Peyer's patch (tissue), 4 donors: ENCODE results near the gene CORO6. TPM values are rescaled to one million over a fixed set of nuclear protein-coding genes. Genes with fewer than 3 reads are reported as not detected.
A peak's percentile ranks its signal among the peaks of the same experiment; 100 is the strongest.

Source experiments
- DNase-seq, 3 donors: peaks; one replicate each; pipeline ENCODE4 v3.0.0-alpha.2; 2017 to 2019
- H3K27ac ChIP-seq, 4 donors: fragments of 200-600 bp; sonication (generic); one replicate each; pipeline ENCODE4 v1.5.1; 2016 to 2019
- H3K27me3 ChIP-seq, 2 donors: fragments of 200-600 bp; sonication (generic); one replicate each; pipeline ENCODE4 v1.5.1; 2019
- H3K36me3 ChIP-seq, 3 donors: fragments of 200-600 bp; sonication (generic); one replicate each; pipeline ENCODE4 v1.5.1; 2016 to 2019
- H3K4me1 ChIP-seq, 4 donors: fragments of 200-600 bp; sonication (generic); one replicate each; pipeline ENCODE4 v1.5.1; 2016 to 2019
- H3K4me3 ChIP-seq, 4 donors: fragments of 200-600 bp; sonication (generic); 1 replicate in 3 of 4; 2 replicates in 1 of 4; pipeline ENCODE4 v1.5.1; 2016 to 2019; ENCODE audit warnings: mild to moderate bottlenecking in 1 of 4
- H3K9me3 ChIP-seq, 4 donors: fragments of 200-600 bp; sonication (generic); one replicate each; pipeline ENCODE4 v1.5.1; 2016 to 2019; ENCODE audit warnings: mild to moderate bottlenecking in 1 of 4
- POLR2A ChIP-seq, 2 donors: fragments of 450-650 bp; IDR thresholded peaks; one replicate each; pipeline ENCODE4 v1.5.1; 2017; ENCODE audit warnings: antibody characterized with exemption in 2 of 2, mild to moderate bottlenecking in 2 of 2, moderate library complexity in 2 of 2
- total RNA-seq, 4 donors: library from RNA; depleted of rRNA; stranded (reverse); fragments of >200 nt; gene quantifications; one replicate each; pipeline ENCODE4 v1.1.0, GENCODE V29; 2016
- TF ChIP-seq, protein P1 (sequence below), 6 experiments: fragments of 450-650 bp in 4 of 6; fragments of 200-600 bp in 2 of 6; sonication (generic) in 1 of 6; IDR thresholded peaks; one replicate each; pipeline ENCODE4 v1.5.1; 2017 to 2019; ENCODE audit warnings: antibody characterized with exemption in 6 of 6, mild to moderate bottlenecking in 3 of 6, moderate library complexity in 1 of 6

The CORO6 gene
- total RNA-seq, 4 donors from 2014 or later: 4.0 to 28.9 (median 19.9) TPM

DNA sequence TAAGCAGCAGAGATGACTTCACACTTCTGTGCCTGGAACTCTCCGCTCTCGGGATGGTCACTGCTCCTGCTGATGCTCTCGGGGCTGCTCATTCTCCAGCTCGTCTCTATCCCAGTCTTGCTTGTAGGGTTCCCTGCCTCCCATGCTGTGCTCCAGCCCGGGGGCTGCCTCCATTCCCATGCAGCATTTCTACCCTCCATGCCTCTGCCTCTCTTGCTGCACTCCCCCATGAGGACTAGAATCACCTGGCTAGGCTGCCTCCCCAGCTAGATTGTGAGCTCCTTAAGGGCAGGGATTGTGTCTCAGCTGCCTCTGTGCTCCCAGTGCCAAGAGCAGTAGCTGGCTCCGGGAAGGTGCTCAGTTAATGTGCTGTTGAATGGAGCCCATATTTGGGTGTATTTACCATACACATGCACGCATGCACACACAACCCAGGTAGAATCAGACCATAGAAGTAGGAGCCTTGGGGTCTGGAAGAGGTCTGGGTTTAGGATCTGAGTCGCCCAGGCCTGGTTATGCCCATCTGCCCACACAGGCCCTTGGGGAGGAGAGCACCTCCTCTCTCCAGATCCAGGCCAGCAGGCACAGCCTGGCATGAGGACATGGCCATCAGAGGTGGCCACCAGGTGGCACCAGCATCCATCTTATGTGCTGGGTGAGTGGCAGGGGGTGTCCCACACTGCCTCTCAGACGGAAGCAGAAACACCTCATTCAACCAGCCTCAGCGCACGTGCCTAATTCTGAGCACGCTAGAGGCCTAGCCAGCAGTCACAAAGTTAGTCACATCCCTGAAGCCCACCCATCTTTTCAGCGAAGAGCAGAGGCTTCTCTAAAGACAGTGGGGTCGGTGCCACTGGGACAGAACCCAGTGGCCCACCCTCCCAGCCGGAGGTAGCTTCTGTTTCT is 42.6 kb downstream of the CORO6 start:
- peak; percentile 90 to 95 (median 91) for DNase-seq
- Histone ChIP-seq H3K9me3 (no peaks in the 10 kb centered on the region), H3K27me3 (no peaks in the 10 kb centered on the region), H3K4me3 (no peak overlapping the region), H3K4me1 (peaks cover 0 to 6% (median 2%) of the 10 kb centered on the region in 4 donors), H3K27ac (no peak overlapping the region), H3K36me3 (peaks cover 0 to 58% (median 0%) of the 10 kb centered on the region in 3 donors)
- TF ChIP-seq POLR2A (IDR thresholded peaks at IDR 0.05): no peak
- TF ChIP-seq, protein P1, sequence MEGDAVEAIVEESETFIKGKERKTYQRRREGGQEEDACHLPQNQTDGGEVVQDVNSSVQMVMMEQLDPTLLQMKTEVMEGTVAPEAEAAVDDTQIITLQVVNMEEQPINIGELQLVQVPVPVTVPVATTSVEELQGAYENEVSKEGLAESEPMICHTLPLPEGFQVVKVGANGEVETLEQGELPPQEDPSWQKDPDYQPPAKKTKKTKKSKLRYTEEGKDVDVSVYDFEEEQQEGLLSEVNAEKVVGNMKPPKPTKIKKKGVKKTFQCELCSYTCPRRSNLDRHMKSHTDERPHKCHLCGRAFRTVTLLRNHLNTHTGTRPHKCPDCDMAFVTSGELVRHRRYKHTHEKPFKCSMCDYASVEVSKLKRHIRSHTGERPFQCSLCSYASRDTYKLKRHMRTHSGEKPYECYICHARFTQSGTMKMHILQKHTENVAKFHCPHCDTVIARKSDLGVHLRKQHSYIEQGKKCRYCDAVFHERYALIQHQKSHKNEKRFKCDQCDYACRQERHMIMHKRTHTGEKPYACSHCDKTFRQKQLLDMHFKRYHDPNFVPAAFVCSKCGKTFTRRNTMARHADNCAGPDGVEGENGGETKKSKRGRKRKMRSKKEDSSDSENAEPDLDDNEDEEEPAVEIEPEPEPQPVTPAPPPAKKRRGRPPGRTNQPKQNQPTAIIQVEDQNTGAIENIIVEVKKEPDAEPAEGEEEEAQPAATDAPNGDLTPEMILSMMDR (IDR thresholded peaks at IDR 0.05): peak; percentile 81 to 96 (median 92)

DNA sequence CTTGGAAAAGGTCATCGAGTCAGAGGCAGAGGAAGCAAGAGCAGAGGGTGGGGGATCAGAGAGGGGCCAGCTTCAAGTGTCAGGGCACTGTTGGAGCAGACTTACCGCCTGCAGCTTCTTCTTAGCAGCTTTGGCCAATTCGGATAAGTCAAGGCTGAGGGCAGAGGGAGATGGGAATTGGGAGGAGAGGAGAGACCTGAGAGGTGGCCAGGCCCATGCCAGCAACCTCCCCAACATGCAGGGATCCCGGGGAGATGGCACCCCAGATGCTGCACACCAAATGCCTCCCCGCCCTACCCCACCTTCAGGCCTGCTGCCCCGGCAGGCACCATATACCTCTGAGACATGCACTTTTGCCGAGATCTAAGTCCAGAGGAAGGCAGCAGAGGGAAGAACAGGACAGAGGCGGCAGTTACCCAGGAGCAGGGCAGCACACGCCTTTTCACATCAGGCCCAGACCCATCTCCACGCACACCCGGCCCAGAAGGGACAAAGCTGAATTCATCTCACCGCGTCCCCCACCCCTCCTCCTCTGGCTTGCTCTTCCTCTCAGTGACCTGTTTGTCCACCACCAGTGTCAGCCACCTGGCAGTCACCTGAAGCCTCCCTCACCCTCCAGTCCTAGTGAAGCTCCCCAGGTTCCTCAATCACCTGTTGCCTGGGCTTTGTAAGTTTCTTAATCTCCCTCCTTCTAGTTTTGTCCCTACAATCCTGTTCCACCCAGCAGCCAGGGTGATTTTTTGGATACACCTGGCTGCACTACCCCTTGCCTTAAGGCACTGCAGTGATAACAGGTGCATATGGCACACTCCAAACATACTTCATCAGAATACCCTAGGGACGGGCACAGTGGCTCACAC is 43.9 kb downstream of the CORO6 start:
- no peak overlapping the region for H3K4me3 ChIP-seq
- no peaks in the 10 kb centered on the region for H3K9me3 ChIP-seq
- no peak for DNase-seq
- no peaks in the 10 kb centered on the region for H3K27me3 ChIP-seq
- TF ChIP-seq POLR2A (IDR thresholded peaks at IDR 0.05): no peak
- TF ChIP-seq, protein P1 (IDR thresholded peaks at IDR 0.05): no peak
- H3K36me3 ChIP-seq: peaks cover 0 to 70% (median 0%) of the 10 kb centered on the region in 3 donors
- peaks cover 0 to 17% (median 7%) of the 10 kb centered on the region in 4 donors for H3K4me1 ChIP-seq
- H3K27ac ChIP-seq: no peak overlapping the region

DNA sequence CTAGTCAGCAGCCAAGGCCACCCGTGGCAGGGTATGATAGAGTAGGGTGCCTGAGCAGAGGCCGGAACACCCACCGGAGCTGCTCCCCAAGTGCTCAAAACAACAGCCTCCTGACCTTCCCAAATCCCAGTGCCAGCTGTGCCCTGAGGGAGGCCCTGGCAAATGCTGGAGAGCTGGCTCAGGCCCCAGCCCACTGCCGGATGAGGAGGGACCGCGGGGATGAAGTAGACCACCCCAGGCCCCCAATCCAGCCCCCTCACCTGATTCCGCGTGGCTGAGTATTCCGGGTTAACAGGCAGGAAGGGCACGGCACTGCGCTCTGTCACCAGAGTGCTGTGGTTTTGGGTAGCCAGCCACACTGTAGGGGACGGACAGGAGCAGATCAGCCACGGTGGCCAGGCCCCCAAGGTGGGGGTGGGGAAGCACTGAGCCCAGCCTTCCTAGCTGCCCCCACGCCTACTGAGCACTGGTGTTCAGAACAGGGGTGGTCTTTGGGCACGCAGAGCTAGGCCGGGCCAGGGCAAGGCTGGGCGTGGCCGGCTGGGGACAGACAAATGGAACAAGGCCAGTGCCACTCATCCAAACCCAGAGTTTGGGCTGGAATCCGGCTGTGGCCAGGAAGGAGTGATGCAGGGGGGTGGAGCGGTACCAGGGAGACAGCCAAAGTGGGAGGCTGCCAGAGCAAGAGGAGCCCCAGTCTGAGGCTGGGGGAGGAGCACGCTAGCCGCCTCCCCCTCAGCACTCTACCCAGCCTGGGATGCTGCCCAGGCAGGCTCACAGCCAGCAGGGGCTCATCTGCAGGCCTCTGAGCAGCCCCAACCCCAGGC is 45.1 kb downstream of the CORO6 start:
- TF ChIP-seq, protein P1 (IDR thresholded peaks at IDR 0.05): no peak
- TF ChIP-seq POLR2A (IDR thresholded peaks at IDR 0.05): no peak
- Histone ChIP-seq H3K27ac (no peak overlapping the region), H3K36me3 (peaks cover 0 to 70% (median 0%) of the 10 kb centered on the region in 3 donors), H3K4me3 (no peak overlapping the region), H3K27me3 (no peaks in the 10 kb centered on the region), H3K4me1 (peaks cover 0 to 29% (median 11%) of the 10 kb centered on the region in 4 donors), H3K9me3 (no peaks in the 10 kb centered on the region)
- no peak for DNase-seq

DNA sequence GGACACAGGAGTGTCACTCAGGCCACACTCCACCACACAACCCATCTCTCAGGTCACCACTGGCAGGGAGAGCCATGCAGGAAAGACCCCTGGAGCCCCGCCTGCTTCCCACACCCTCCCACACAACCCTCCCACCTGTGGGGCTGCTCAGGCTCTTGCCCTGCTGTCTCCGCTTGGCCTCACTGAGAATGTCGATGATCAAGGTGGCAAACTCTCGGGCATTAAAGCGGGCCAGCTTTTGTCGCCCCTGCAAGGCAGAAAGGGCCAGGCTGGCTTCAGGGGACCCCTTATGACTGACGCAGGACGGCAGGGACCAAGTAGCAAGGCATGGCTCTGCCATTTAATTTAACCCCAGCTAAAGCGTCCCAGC is 45.7 kb downstream of the CORO6 start:
- H3K9me3 ChIP-seq: no peaks in the 10 kb centered on the region
- H3K4me3 ChIP-seq: no peak overlapping the region
- TF ChIP-seq, protein P1 (IDR thresholded peaks at IDR 0.05): no peak
- no peak for TF ChIP-seq POLR2A (IDR thresholded peaks at IDR 0.05)
- no peaks in the 10 kb centered on the region for H3K27me3 ChIP-seq
- DNase-seq: no peak
- peaks cover 0 to 65% (median 0%) of the 10 kb centered on the region in 3 donors for H3K36me3 ChIP-seq
- H3K27ac ChIP-seq: no peak overlapping the region
- peaks cover 0 to 35% (median 11%) of the 10 kb centered on the region in 4 donors for H3K4me1 ChIP-seq
